D341Med (cell line): ENCODE measurements around the gene OSBPL3.

Experiments used
- DNase-seq: peaks from one replicate; pipeline ENCODE4 v3.0.0; 2012; ENCODE audit warnings: low spot score

OSBPL3 gene

GRCh38 chr7:24980534-24981170, 674 bp upstream of the OSBPL3 start:
- DNase-seq = no peak

GRCh38 chr7:24979470-24979862, 512 bp downstream of the OSBPL3 start:
- peak; percentile 61 for DNase-seq

- no peak for DNase-seq
Measured at GRCh38 chr7:24978843-24979469, 1.0 kb downstream of the OSBPL3 start.

- DNase-seq = no peak
Measured at GRCh38 chr7:24975644-24976260, 4.2 kb downstream of the OSBPL3 start.

- no peak for DNase-seq
Measured at GRCh38 chr7:24975172-24975571, 4.8 kb downstream of the OSBPL3 start.

GRCh38 chr7:24974026-24974832, 5.7 kb downstream of the OSBPL3 start:
- DNase-seq = no peak

- no peak for DNase-seq
Measured at GRCh38 chr7:24972991-24973390, 7.0 kb downstream of the OSBPL3 start.

GRCh38 chr7:24972166-24972477, 7.9 kb downstream of the OSBPL3 start:
- no peak for DNase-seq

- no peak for DNase-seq
Measured at GRCh38 chr7:24971333-24972165, 8.4 kb downstream of the OSBPL3 start.

- no peak for DNase-seq
Measured at GRCh38 chr7:24970676-24971075, 9.3 kb downstream of the OSBPL3 start.

GRCh38 chr7:24968165-24968564, 11.8 kb downstream of the OSBPL3 start:
- no peak for DNase-seq

GRCh38 chr7:24967696-24968095, 12.3 kb downstream of the OSBPL3 start:
- no peak for DNase-seq

GRCh38 chr7:24966802-24967201, 13.2 kb downstream of the OSBPL3 start:
- no peak for DNase-seq

- no peak for DNase-seq
Measured at GRCh38 chr7:24965831-24966708, 13.9 kb downstream of the OSBPL3 start.

GRCh38 chr7:24964191-24964590, 15.8 kb downstream of the OSBPL3 start:
- no peak for DNase-seq

GRCh38 chr7:24963218-24963617, 16.8 kb downstream of the OSBPL3 start:
- DNase-seq = no peak

- no peak for DNase-seq
Measured at GRCh38 chr7:24962418-24962962, 17.5 kb downstream of the OSBPL3 start.

GRCh38 chr7:24959735-24960485, 20.1 kb downstream of the OSBPL3 start:
- no peak for DNase-seq

- no peak for DNase-seq
Measured at GRCh38 chr7:24958399-24958798, 21.6 kb downstream of the OSBPL3 start.

GRCh38 chr7:24956021-24956420, 24.0 kb downstream of the OSBPL3 start:
- DNase-seq = no peak
